Measurements from ENCODE around the gene TAF5. TPM values are rescaled to one million over a fixed set of nuclear protein-coding genes. Genes with fewer than 3 reads are reported as not detected.
A peak's percentile ranks its signal among the peaks of the same experiment; 100 is the strongest.

The TAF5 gene
- 13.6 and 13.7 TPM in 2 replicates for total RNA-seq (2021)
- percentile 59 among the genes with signal in this experiment for Bru-seq, nascent RNA
- BruChase-seq, experiment 1, labeled RNA remaining after a 2-hour chase: percentile 64 among the genes with signal in this experiment
- BruChase-seq, experiment 2, labeled RNA remaining after a 6-hour chase: percentile 58 among the genes with signal in this experiment
- long read RNA-seq, transcript TAF5-201 (11 exons, 3,268 nt): major isoform, 68 of 78 reads
- long read RNA-seq, partial matches to known transcripts: 5 of 78 reads
- long read RNA-seq, other reads (novel, unspliced or antisense): 5 of 78 reads

GRCh38 chr10:103367782-103368518 is at the start of gene TAF5:
TSS of gene TAF5 (plus strand) at chr10:103367976. CDS start at chr10:103367990, 14 bp downstream.
- Histone ChIP-seq H3K4me1 (ENCODE audit: insufficient read depth, low read length, poor library complexity, severe bottlenecking) (peaks cover 8% of the 10 kb centered on the region), H3K36me3 (ENCODE audit: insufficient read depth, low read length, poor library complexity, severe bottlenecking) (no peaks in the 10 kb centered on the region), H3K27me3 (replicated peaks; ENCODE audit: insufficient read depth, low read depth, low read length, poor library complexity) (no peaks in the 10 kb centered on the region), H3K9me3 (ENCODE audit: low read depth, low read length, poor library complexity, severe bottlenecking) (no peaks in the 10 kb centered on the region), H3K4me3 (ENCODE audit: low read depth, low read length, poor library complexity, severe bottlenecking) (peak within 1 kb of the TSS; percentile 87), H3K27ac (ENCODE audit: low read depth, low read length, poor library complexity, severe bottlenecking) (peak within 1 kb of the TSS; percentile 84)
- ChIA-PET CTCF (interaction anchor here (0.5 kb wide), 1 partner anchor 451 kb away, joined by 4 read pairs; no protein-coding TSS in a partner anchor), POLR2A (ENCODE audit: low non-redundant PET) (no interaction called here)
- peak; percentile 98 for DNase-seq (ENCODE audit: low spot score)
- TF ChIP-seq CTCF (conservative IDR thresholded peaks at IDR 0.05; ENCODE audit: low read depth, low read length): no peak
- no peak for TF ChIP-seq EZH2 (IDR thresholded peaks at IDR 0.05; ENCODE audit: borderline replicate concordance, low read depth, low read length, poor library complexity, severe bottlenecking)
- BruUV-seq (replicated peaks): no TSS peak
- intact Hi-C loops (cut with micrococcal nuclease; ENCODE audit: unreplicated experiment): no loop called here

DNA sequence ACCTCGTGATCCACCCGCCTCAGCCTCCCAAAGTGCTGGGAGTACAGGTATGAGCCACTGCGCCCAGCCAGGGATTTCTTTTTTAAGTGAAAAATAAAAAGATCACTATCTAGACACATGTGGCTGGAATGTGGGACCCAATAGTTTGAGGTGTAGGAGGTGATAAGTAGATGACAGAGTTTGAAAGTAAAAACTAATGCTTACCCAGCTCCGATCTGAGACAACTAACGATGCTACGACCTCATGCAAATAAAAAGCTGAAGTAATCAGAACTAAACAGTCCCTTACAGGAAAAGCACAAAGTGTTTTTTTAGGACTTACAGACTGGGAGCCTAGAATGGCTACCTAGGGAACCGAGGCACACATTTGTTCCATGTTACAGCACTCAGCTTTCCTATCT is 39.9 kb upstream of the TAF5 start:
- DNase-seq (ENCODE audit: low spot score): no peak
- Histone ChIP-seq H3K9me3 (ENCODE audit: low read depth, low read length, poor library complexity, severe bottlenecking) (no peaks in the 10 kb centered on the region), H3K36me3 (ENCODE audit: insufficient read depth, low read length, poor library complexity, severe bottlenecking) (peaks cover 46% of the 10 kb centered on the region), H3K27me3 (replicated peaks; ENCODE audit: insufficient read depth, low read depth, low read length, poor library complexity) (no peaks in the 10 kb centered on the region), H3K4me3 (ENCODE audit: low read depth, low read length, poor library complexity, severe bottlenecking) (no peak overlapping the region), H3K27ac (ENCODE audit: low read depth, low read length, poor library complexity, severe bottlenecking) (no peak overlapping the region), H3K4me1 (ENCODE audit: insufficient read depth, low read length, poor library complexity, severe bottlenecking) (no peaks in the 10 kb centered on the region)
- ChIA-PET CTCF (no interaction called here), POLR2A (ENCODE audit: low non-redundant PET) (interaction anchor here (0.6 kb wide), 1 partner anchor 261 kb away, joined by 5 read pairs; no protein-coding TSS in a partner anchor)
- BruUV-seq (replicated peaks): no TSS peak
- intact Hi-C loops (cut with micrococcal nuclease; ENCODE audit: unreplicated experiment): no loop called here
- TF ChIP-seq CTCF (conservative IDR thresholded peaks at IDR 0.05; ENCODE audit: low read depth, low read length) (no peak), EZH2 (IDR thresholded peaks at IDR 0.05; ENCODE audit: borderline replicate concordance, low read depth, low read length, poor library complexity, severe bottlenecking) (no peak)

- Histone ChIP-seq H3K36me3 (ENCODE audit: insufficient read depth, low read length, poor library complexity, severe bottlenecking) (peaks cover 53% of the 10 kb centered on the region), H3K9me3 (ENCODE audit: low read depth, low read length, poor library complexity, severe bottlenecking) (no peaks in the 10 kb centered on the region), H3K4me3 (ENCODE audit: low read depth, low read length, poor library complexity, severe bottlenecking) (no peak overlapping the region), H3K27ac (ENCODE audit: low read depth, low read length, poor library complexity, severe bottlenecking) (no peak overlapping the region), H3K27me3 (replicated peaks; ENCODE audit: insufficient read depth, low read depth, low read length, poor library complexity) (no peaks in the 10 kb centered on the region), H3K4me1 (ENCODE audit: insufficient read depth, low read length, poor library complexity, severe bottlenecking) (no peaks in the 10 kb centered on the region)
- POLR2A ChIA-PET (ENCODE audit: low non-redundant PET): no interaction called here
- TF ChIP-seq EZH2 (IDR thresholded peaks at IDR 0.05; ENCODE audit: borderline replicate concordance, low read depth, low read length, poor library complexity, severe bottlenecking) (no peak), CTCF (conservative IDR thresholded peaks at IDR 0.05; ENCODE audit: low read depth, low read length) (peak; percentile 76)
- intact Hi-C loops (cut with micrococcal nuclease; ENCODE audit: unreplicated experiment): loop anchor here (1.0 kb wide), 1 partner anchor 417 kb away; no protein-coding TSS in a partner anchor
- BruUV-seq (replicated peaks): no TSS peak
- peak; percentile 39 for DNase-seq (ENCODE audit: low spot score)
- CTCF ChIA-PET: interaction anchor here (0.5 to 1.5 kb wide), 2 partner anchors 40 to 416 kb away, joined by 3 to 4 read pairs; partner anchors contain the start of gene CNNM2
Observed at GRCh38 chr10:103333934-103334520, 33.7 kb upstream of the TAF5 start.

All from A673 (cell line).